ENCODE results near the gene GPALPP1.

Gene GPALPP1

GRCh38 chr13:45040622-45041021, 51.3 kb downstream of the GPALPP1 start:
- DNase-seq (ENCODE audit: low read depth, low spot score): no peak
- ChIA-PET POLR2A (no interaction called here), CTCF (interaction anchor here (1.3 to 3.4 kb wide), 2 partner anchors 10 to 269 kb away, joined by 4 to 9 read pairs; no protein-coding TSS in a partner anchor)
- H3K4me3 ChIP-seq (ENCODE audit: low read depth, low read length): no peak overlapping the region
- TF ChIP-seq, protein P1, sequence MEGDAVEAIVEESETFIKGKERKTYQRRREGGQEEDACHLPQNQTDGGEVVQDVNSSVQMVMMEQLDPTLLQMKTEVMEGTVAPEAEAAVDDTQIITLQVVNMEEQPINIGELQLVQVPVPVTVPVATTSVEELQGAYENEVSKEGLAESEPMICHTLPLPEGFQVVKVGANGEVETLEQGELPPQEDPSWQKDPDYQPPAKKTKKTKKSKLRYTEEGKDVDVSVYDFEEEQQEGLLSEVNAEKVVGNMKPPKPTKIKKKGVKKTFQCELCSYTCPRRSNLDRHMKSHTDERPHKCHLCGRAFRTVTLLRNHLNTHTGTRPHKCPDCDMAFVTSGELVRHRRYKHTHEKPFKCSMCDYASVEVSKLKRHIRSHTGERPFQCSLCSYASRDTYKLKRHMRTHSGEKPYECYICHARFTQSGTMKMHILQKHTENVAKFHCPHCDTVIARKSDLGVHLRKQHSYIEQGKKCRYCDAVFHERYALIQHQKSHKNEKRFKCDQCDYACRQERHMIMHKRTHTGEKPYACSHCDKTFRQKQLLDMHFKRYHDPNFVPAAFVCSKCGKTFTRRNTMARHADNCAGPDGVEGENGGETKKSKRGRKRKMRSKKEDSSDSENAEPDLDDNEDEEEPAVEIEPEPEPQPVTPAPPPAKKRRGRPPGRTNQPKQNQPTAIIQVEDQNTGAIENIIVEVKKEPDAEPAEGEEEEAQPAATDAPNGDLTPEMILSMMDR (IDR thresholded peaks at IDR 0.05; ENCODE audit: insufficient read depth, low read length, missing control alignments): no peak

DNA sequence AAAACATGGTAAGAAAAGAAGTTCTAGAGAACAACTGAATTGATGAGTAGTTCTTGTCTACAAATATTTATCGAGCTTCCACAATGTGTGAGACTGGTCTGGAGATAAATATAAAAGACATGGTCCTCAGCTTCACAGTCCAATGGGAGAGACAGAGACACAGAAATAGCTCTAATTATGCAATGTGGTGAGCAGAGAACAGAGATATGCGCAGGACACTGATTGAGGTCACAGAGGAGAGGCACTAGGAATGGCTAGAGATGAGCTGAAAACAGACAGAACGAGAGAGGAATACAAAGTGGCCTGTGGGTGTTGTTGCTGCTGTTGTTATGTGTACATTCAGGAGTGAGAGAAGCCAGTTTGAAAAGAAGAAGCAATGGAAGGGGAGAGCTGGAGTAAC, 53.2 kb downstream of the GPALPP1 start:
- POLR2A ChIA-PET: no interaction called here
- TF ChIP-seq, protein P1 (IDR thresholded peaks at IDR 0.05; ENCODE audit: insufficient read depth, low read length, missing control alignments): no peak
- CTCF ChIA-PET: interaction anchor here (0.6 to 3.4 kb wide), 8 partner anchors 12 to 283 kb away, joined by 3 to 27 read pairs (median 6); no protein-coding TSS in a partner anchor
- no peak overlapping the region for H3K4me3 ChIP-seq (ENCODE audit: low read depth, low read length)
- DNase-seq (ENCODE audit: low read depth, low spot score): no peak

GRCh38 chr13:45046445-45046844, 57.1 kb downstream of the GPALPP1 start:
- DNase-seq (ENCODE audit: low read depth, low spot score): no peak
- CTCF ChIA-PET: interaction anchor here (0.7 to 6.9 kb wide), 47 partner anchors 8 to 1143 kb away, joined by 3 to 221 read pairs (median 5); no protein-coding TSS in a partner anchor
- no peak overlapping the region for H3K4me3 ChIP-seq (ENCODE audit: low read depth, low read length)
- POLR2A ChIA-PET: no interaction called here
- TF ChIP-seq, protein P1 (IDR thresholded peaks at IDR 0.05; ENCODE audit: insufficient read depth, low read length, missing control alignments): no peak

GRCh38 chr13:45047394-45048310, 58.3 kb downstream of the GPALPP1 start:
- POLR2A ChIA-PET: no interaction called here
- H3K4me3 ChIP-seq (ENCODE audit: low read depth, low read length): peak overlapping the region; percentile 59
- CTCF ChIA-PET: interaction anchor here (0.6 to 6.9 kb wide), 59 partner anchors 8 to 563 kb away, joined by 3 to 221 read pairs (median 4); no protein-coding TSS in a partner anchor
- TF ChIP-seq, protein P1 (IDR thresholded peaks at IDR 0.05; ENCODE audit: insufficient read depth, low read length, missing control alignments): peak; percentile 74
- peak; percentile 60 for DNase-seq (ENCODE audit: low read depth, low spot score)

- no peak overlapping the region for H3K4me3 ChIP-seq (ENCODE audit: low read depth, low read length)
- POLR2A ChIA-PET: no interaction called here
- TF ChIP-seq, protein P1 (IDR thresholded peaks at IDR 0.05; ENCODE audit: insufficient read depth, low read length, missing control alignments): no peak
- CTCF ChIA-PET: interaction anchor here (0.9 to 6.9 kb wide), 7 partner anchors 17 to 291 kb away, joined by 3 to 221 read pairs (median 6); no protein-coding TSS in a partner anchor
- no peak for DNase-seq (ENCODE audit: low read depth, low spot score)
These were observed 59.6 kb downstream of the GPALPP1 start for GRCh38 chr13:45048890-45049407.

- no peak for DNase-seq (ENCODE audit: low read depth, low spot score)
- CTCF ChIA-PET: interaction anchor here (1.2 to 6.9 kb wide), 4 partner anchors 233 to 289 kb away, joined by 3 to 221 read pairs (median 92); no protein-coding TSS in a partner anchor
- TF ChIP-seq, protein P1 (IDR thresholded peaks at IDR 0.05; ENCODE audit: insufficient read depth, low read length, missing control alignments): no peak
- H3K4me3 ChIP-seq (ENCODE audit: low read depth, low read length): no peak overlapping the region
- POLR2A ChIA-PET: no interaction called here
These were observed 60.1 kb downstream of the GPALPP1 start for GRCh38 chr13:45049478-45049877.

Measured in AG04449 (cell line).